GM13976 (cell line): ENCODE measurements around the gene XXYLT1.

Source experiments
- DNase-seq: peaks from one replicate; pipeline ENCODE4 v3.0.0; 2012; ENCODE audit warnings: low spot score
- in situ Hi-C: fragments of 300-500 bp; cut with MboI; formaldehyde crosslinking; loops from one replicate; pipeline ENCODE4 v1.12.0; 2022; ENCODE audit warnings: low sequenced_read_pairs, mixed read lengths, inconsistent platforms; ENCODE audit not compliant: unreplicated experiment
- TF ChIP-seq, protein P1 (sequence below): IDR thresholded peaks from 2 replicates; pipeline ENCODE4 v1.5.1; 2012; ENCODE audit warnings: borderline replicate concordance, mild to moderate bottlenecking; ENCODE audit not compliant: insufficient read depth; ENCODE audit errors: extremely low read depth, missing control alignments, control extremely low read depth

The XXYLT1 gene

DNA sequence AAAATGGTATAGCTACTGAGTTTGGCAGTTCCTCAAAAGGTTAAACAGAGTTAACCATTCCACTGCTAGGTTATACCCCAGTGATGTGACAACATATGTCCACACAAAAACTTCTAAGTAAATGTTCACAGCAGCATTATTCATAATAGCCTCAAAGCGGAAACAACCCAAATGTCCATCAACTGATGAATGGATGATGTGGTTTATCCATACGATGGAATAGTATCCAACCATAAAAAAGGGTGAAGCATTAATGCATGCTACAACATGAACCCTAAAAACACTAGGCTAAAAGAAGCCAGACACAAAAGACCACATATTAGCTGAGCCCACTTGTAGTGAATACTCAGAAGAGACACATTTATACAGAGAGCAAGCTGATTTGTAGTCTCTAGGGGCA is 9.0 kb downstream of the XXYLT1 start:
- in situ Hi-C loops = loop anchor here (10.0 kb wide), 1 partner anchor 577 kb away; the partner anchor contains the start of gene FAM43A
- no peak for DNase-seq
- TF ChIP-seq, protein P1, sequence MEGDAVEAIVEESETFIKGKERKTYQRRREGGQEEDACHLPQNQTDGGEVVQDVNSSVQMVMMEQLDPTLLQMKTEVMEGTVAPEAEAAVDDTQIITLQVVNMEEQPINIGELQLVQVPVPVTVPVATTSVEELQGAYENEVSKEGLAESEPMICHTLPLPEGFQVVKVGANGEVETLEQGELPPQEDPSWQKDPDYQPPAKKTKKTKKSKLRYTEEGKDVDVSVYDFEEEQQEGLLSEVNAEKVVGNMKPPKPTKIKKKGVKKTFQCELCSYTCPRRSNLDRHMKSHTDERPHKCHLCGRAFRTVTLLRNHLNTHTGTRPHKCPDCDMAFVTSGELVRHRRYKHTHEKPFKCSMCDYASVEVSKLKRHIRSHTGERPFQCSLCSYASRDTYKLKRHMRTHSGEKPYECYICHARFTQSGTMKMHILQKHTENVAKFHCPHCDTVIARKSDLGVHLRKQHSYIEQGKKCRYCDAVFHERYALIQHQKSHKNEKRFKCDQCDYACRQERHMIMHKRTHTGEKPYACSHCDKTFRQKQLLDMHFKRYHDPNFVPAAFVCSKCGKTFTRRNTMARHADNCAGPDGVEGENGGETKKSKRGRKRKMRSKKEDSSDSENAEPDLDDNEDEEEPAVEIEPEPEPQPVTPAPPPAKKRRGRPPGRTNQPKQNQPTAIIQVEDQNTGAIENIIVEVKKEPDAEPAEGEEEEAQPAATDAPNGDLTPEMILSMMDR = no peak

DNA sequence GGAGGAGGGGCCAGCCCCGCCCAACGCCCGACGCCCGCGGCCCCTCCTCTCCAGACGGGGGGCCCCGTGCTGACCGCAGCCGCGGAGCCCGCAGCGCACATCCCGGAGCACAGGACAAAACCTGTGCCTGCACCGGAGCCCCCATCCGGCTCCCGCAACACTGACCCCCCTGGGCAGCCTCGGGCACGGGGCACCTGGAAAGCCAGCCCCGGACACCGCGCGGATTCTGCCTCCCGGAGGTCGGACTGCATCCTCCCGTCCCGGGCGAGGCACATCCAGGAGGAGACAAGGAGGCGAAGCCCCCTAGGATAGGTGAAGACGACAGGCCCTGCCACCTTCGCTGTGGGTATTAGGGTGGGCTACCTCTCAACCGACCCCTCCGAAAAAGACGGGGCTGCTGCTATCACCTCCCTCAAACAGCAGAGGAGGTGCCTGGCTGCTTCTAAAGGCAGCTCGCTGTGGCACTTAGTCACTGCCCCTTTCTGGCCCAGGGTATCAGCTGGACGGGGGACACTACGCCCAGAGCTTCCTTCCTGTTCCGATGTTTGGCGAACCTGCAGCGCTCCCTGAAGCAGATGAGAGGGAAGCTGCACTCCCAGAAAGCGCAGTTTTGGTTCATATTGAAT is 10.6 kb downstream of the XXYLT1 start:
- in situ Hi-C loops = loop anchor here (10.0 kb wide), 1 partner anchor 576 kb away; the partner anchor contains the start of gene FAM43A
- DNase-seq = peak; percentile 57

DNA sequence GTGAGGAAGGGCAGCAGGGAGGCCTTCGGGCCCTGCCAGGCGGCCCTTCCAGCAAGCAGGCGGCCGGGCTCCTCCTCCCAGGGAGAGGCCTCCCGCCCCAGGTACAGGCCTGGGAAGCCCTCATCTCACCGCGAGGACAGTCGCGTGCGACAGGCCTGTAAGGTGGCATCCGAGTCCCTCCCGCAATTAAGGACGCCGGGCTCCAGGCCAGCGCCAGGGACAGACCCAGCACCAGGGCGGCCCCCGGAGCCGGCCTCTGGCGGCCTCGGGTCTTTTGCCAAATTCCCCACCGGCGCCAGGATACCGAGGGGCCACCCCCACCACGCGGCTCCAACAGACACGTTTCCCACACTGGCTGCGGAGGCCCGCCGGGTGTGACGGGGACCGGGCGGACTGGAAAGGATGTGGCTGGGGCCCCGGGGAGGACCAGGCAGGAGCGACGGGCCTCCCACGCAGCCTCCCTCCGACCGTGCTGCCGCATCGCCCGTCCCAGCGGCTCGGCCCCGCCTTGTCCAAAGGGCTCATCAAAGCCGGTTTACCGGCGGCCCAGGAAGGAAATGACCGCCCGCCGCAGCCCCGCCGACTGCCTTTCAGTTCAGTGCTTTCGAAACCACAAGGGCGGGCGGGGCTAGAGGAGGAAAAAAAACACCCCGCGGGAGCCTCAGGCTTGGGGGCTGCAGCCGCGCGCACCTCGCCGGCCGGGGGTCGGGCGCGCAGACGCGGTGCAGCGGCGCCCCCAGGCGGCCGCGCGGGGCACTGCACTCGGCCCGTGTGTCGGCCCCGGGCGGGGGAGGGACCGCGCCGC is 11.3 kb downstream of the XXYLT1 start:
- TF ChIP-seq, protein P1 = peak; percentile 96
- peak; percentile 96 for DNase-seq
- in situ Hi-C loops = loop anchor here (10.0 kb wide), 2 partner anchors 125 to 575 kb away; partner anchors contain the start of gene FAM43A

More for the DNA sequence above, 10.6 kb downstream of the XXYLT1 start:
- TF ChIP-seq, protein P1 = no peak

DNA sequence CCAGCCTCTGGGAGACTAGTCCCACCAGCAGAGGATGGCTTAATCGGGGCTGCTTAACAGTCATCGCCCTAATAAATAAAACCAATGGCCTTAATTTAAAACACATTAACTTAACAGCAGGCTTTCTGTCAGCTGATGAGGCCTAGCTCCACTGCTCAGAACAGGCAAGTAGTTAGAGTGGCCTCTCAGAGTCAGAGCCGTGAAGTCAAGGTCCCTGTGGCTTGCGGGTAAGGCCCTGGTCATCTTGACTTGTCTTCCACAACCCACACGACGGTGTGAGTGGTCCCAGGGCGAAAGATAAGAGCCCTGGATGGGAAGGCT is 11.8 kb downstream of the XXYLT1 start:
- DNase-seq = no peak
- in situ Hi-C loops = loop anchor here (10.0 kb wide), 1 partner anchor 124 kb away; no protein-coding TSS in a partner anchor
- TF ChIP-seq, protein P1 = no peak

DNA sequence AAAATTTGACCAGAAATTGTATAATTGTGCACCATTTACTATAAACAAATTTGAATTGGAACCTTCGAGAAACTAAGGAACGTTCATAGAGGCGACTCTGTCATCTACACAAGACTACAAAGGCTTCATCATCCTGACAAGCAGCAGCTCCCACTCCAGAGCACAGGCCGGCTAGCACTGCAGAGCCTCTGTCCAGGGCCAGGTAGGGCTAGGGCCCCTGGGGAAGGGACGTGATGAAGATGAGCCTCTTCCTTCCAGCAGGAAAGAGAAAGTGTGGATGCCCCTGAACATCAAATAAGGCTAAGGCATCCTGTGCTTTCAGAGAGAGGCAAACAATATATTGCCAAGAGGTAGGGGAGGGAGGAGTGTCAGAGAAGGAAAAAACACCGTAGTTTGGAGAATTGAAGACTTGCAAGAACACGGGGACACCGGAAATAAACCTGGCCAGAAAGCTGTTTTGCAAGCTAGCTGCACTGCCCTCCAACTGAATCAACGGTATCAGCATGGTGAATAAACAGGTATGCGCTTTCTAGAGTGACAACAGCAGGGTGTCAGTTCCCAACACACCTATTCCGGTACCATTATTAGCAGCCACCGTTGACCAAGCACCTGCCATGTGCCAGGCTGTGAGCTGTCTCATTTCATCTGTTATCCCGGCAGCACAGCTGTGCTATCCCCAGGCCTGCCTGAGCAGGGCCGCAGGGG is 12.4 kb downstream of the XXYLT1 start:
- DNase-seq = no peak
- in situ Hi-C loops = loop anchor here (10.0 kb wide), 1 partner anchor 124 kb away; no protein-coding TSS in a partner anchor
- TF ChIP-seq, protein P1 = no peak
